Pancreas (tissue), 10 donors: ENCODE data around the gene POLD2. TPM values are rescaled to one million over a fixed set of nuclear protein-coding genes. Genes with fewer than 3 reads are reported as not detected.

Source experiments
- ATAC-seq, 4 donors: fragments of 200-7000 bp; cut with Tn5 transposase; one replicate each; pipeline versions ENCODE4 v1.8.0 to v1.9.1; 2020; ENCODE audit warnings: mild to moderate bottlenecking in 4 of 4, moderate library complexity in 4 of 4
- DNase-seq, 6 donors: peaks; one replicate each; pipeline ENCODE4 v3.0.0-alpha.2; 2020
- FAIRE-seq: peaks from 2 replicates; lab custom pipeline; 2012; peaks lifted over from hg19 to GRCh38; lab: Jason Lieb, UNC
- H3K27ac ChIP-seq, 4 donors: fragments of 200-600 bp; sonication (generic); 1 replicate in 3 of 4; 2 replicates in 1 of 4; pipeline versions ENCODE4 v1.5.0 to v1.8.0; 2020
- H3K27me3 ChIP-seq, 4 donors: fragments of 200-600 bp; one replicate each; pipeline ENCODE4 v1.8.0; 2021
- H3K36me3 ChIP-seq, 3 donors: fragments of 200-600 bp; sonication (generic) in 1 of 3; one replicate each; pipeline versions ENCODE4 v1.5.0 to v1.8.0; 2020 to 2021
- H3K4me1 ChIP-seq, 3 donors: fragments of 200-600 bp; one replicate each; pipeline ENCODE4 v1.8.0; 2021
- H3K4me3 ChIP-seq, 4 donors: fragments of 200-600 bp; sonication (generic) in 2 of 4; one replicate each; pipeline versions ENCODE4 v1.5.0 to v1.8.0; 2020 to 2021
- H3K9me3 ChIP-seq, 4 donors: fragments of 200-600 bp; one replicate each; pipeline ENCODE4 v1.8.0; 2021
- CTCF ChIP-seq, 4 donors: fragments of 200-600 bp; sonication (generic) in 3 of 4; IDR thresholded peaks; one replicate each; pipeline versions ENCODE4 v1.5.0 to v1.8.0; 2021; ENCODE audit warnings: antibody characterized with exemption in 4 of 4
- WGBS, 2 donors: extraction: QIAGEN DNeasy Blood & Tissue Kit; methylation state at CpG; one replicate each; pipeline ENCODE4 v1.1.7; 2013; 5-methylcytosine and 5-hydroxymethylcytosine counted together
- intact Hi-C, 3 donors: fragments of 100-400 bp; cut with DNase I; formaldehyde crosslinking; loops; one replicate each; pipeline versions ENCODE4 v1.11.1 to v1.14.2; 2022
- polyA plus RNA-seq, 2 donors: library from polyadenylated mRNA; stranded (reverse); fragments of 200-250 nt; gene quantifications; one replicate each; pipeline ENCODE4 v1.2.3, GENCODE V29; 2013
- total RNA-seq, 6 donors: library from RNA; stranded (reverse); fragmentation: NEBNext Ultra II Directional in 4 of 6; extraction: Animal tissue kit (Norgen Biotek cat#: 25700) in 4 of 6; gene quantifications; one replicate each; pipeline versions ENCODE4 v1.2.1 to v1.2.4, GENCODE V29; 2021 to 2023
- donor health status: healthy with polysubstance abuse.
- donor health status: DM: no; HTN: no; CAD: no; lungs with moderate emphysema.
- donor health status: DM: no; HTN: no; CAD: no.
- donor health status: control.
- donor health status: control.
- donor health status: Bipolar disorder and iron deficiency.
- donor health status: DM: yes; HTN: yes; CAD: no.
- donor health status: DM: no; HTN: no; CAD: no.
- donor health status: DM: no; HTN: no; CAD: no.
- donor health status: DM: yes; HTN: yes; CAD: no.

POLD2 gene
- total and polyA plus RNA-seq, 8 donors = 40.6 to 86.4 (median 54.7) TPM

DNA sequence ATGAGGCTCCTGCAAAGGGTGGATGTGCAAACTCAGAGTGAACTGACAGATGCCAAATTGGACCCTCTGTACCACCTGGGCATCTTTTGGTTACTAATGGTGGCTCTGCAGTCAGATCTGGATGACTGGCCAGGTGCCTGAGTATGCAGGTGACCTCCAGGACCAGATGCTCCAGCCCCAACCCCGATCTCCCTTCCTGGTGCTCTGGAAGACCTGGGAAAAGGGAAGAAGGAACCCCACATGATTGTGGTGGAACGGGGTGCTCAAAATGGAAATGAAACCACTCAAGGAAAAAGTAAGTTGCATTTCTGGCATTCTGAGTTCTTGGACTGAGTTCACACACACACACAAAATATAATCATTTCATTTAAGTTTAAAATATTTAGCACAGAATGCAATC is 29.0 kb downstream of the POLD2 start:
- Histone ChIP-seq H3K27me3 (no peaks in the 10 kb centered on the region), H3K4me3 (no peak overlapping the region), H3K4me1 (no peaks in the 10 kb centered on the region), H3K36me3 (no peaks in the 10 kb centered on the region), H3K27ac (no peak overlapping the region), H3K9me3 (no peaks in the 10 kb centered on the region)
- ATAC-seq (no peak), DNase-seq (no peak), FAIRE-seq (no peak)
- WGBS, 2 donors = 43 to 59% methylated on average over 2 of the region's 2 CpGs
- no peak for TF ChIP-seq CTCF (IDR thresholded peaks at IDR 0.05)
- intact Hi-C loops = no loop called here

DNA sequence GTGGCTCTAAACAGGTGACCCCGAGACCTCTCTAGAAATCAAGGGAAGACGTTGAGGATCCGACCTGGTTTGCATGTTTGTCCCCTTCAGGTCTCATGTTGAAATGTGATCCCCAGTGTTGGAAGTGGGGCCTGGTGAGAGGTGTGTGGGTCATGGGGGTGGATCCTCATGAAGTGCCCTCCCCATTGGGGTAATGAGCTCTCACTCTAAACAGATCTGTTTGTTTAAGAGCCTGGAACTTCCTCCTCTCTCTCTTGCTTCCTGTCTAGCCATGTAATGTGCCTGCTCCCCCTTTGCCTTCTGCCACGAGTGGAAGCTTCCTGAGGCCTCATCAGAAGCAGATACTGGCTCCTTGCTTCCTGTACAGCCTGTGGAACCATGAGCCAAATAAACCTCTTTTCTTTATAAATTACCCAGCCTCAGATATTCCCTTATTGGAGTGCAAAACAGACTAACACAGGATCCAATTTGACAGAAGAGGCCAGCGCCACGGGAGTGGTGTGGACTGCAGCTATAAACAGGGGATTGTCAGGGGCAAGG is 30.2 kb downstream of the POLD2 start:
- intact Hi-C loops = no loop called here
- TF ChIP-seq CTCF (IDR thresholded peaks at IDR 0.05) = no peak
- FAIRE-seq (no peak), ATAC-seq (no peak), DNase-seq (no peak)
- Histone ChIP-seq H3K27ac (no peak overlapping the region), H3K27me3 (no peaks in the 10 kb centered on the region), H3K4me1 (no peaks in the 10 kb centered on the region), H3K9me3 (no peaks in the 10 kb centered on the region), H3K36me3 (no peaks in the 10 kb centered on the region), H3K4me3 (no peak overlapping the region)
- 74 to 80% methylated on average over 6 of the region's 6 CpGs for WGBS, 2 donors

DNA sequence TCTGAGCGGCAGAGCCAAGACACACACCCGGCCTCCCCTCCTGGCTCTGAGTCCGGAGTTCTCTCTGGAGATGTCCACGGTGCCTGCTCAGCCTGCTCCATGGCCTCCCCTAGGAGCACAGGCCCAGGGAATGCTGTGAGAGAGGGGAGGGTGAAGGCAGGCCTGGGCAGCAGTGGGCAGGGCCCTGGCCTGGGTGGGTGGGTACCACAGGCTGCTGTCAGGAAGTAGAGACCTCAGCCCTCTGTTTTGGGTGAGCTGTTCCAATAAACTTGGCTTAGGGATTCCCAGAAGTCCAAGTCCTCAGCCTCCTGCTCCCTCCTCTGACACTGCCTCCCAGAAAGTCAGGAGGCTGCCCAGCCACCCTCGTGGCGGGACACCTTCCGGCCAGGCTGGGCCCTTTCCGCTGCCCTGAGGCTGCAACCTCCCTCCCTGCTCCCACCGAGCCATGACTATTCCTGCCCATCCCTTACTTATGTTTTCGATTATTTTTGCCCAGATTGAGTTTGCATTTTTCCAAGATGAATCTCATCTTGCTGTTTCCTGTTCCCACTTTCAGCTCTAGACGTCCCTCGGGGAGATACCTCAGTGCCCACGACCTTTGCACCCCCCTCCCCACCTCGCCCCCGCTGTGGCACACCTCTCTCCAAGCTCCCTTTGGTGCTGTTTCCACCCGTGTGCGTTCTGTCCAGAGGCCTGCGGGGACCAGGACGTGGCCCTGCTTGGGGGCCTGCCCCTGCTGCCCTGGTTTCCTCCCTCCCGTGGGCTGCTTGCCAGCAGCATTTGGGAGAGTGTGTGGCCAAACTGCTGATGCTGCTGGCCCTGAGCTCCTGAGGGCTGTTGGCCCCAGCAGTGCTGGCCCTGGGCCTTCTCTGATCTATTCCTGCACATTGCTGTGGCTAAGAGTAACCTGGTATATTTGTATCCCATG is 35.2 kb downstream of the POLD2 start:
- DNase-seq (peak in 1 of 6 donors; percentile 43), FAIRE-seq (no peak), ATAC-seq (peak in 3 of 4 donors; percentile 41 to 48 (median 44))
- intact Hi-C loops = no loop called here
- H3K27ac ChIP-seq = peak overlapping the region in 2 of 4 donors; percentile 11 to 41
- TF ChIP-seq CTCF (IDR thresholded peaks at IDR 0.05) = no peak
- no peaks in the 10 kb centered on the region for H3K9me3 ChIP-seq
- H3K36me3 ChIP-seq = no peaks in the 10 kb centered on the region
- no peaks in the 10 kb centered on the region for H3K4me1 ChIP-seq
- H3K27me3 ChIP-seq = no peaks in the 10 kb centered on the region
- WGBS, 2 donors = 60 to 64% methylated on average over 20 of the region's 20 CpGs
- H3K4me3 ChIP-seq = no peak overlapping the region

- Histone ChIP-seq H3K9me3 (no peaks in the 10 kb centered on the region), H3K4me3 (no peak overlapping the region), H3K27me3 (no peaks in the 10 kb centered on the region), H3K36me3 (no peaks in the 10 kb centered on the region), H3K4me1 (no peaks in the 10 kb centered on the region), H3K27ac (no peak overlapping the region)
- no peak for FAIRE-seq
- DNase-seq = no peak
- 96 to 98% methylated on average over 3 of the region's 3 CpGs for WGBS, 2 donors
- no peak for ATAC-seq
- TF ChIP-seq CTCF (IDR thresholded peaks at IDR 0.05) = no peak
- intact Hi-C loops = no loop called here
Observed at GRCh38 chr7:44086627-44087026, 36.7 kb downstream of the POLD2 start.

DNA sequence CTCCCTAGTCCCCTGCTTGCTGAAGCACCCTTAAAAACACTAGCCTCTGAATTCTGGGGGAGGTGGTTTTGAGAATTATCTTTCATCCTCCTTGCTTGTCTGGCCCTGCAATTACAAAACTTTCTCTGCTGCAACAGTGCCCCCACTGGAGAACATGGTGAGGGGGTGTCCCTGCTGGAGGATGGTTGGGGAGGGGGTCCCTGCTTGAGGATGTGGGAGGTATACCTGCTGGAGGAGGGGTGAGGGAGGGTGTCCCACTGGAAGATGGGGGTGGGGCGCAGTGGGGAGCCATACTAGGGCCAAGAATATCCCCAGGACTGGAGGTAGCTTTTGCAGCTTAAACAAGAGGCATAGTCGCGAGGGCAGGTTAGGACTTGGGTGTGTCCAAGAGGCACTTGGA is 37.8 kb downstream of the POLD2 start:
- FAIRE-seq (no peak), DNase-seq (no peak), ATAC-seq (no peak)
- Histone ChIP-seq H3K4me3 (no peak overlapping the region), H3K27me3 (no peaks in the 10 kb centered on the region), H3K27ac (no peak overlapping the region), H3K36me3 (no peaks in the 10 kb centered on the region), H3K4me1 (peaks cover 0 to 6% (median 0%) of the 10 kb centered on the region in 3 donors), H3K9me3 (no peaks in the 10 kb centered on the region)
- TF ChIP-seq CTCF (IDR thresholded peaks at IDR 0.05) = no peak
- intact Hi-C loops = no loop called here
- 85 to 97% methylated on average over 3 of the region's 3 CpGs for WGBS, 2 donors
